Superior temporal gyrus (tissue), 1 donor: ENCODE results near the gene PDE8B.
"Not testable (repeated sequence)": the region's sequence is repeated elsewhere in the genome, so short reads cannot be mapped to it uniquely, and the experiment has no call there.

Source experiments
- DNase-seq: peaks from one replicate; pipeline ENCODE4 v3.0.0-alpha.2; 2016; ENCODE audit errors: extremely low spot score

Gene PDE8B

GRCh38 chr5:77443670-77444069 lies 233.2 kb downstream of the PDE8B start:
- no peak for DNase-seq

- DNase-seq, result no peak
Observed at GRCh38 chr5:77444356-77444755, 233.9 kb downstream of the PDE8B start.

- DNase-seq, result no peak
Observed at GRCh38 chr5:77448831-77449230, 238.4 kb downstream of the PDE8B start.

- DNase-seq, result peak; percentile 73
Observed at GRCh38 chr5:77449277-77449676, 238.8 kb downstream of the PDE8B start.

GRCh38 chr5:77449981-77450380 lies 239.5 kb downstream of the PDE8B start:
- no peak for DNase-seq

- no peak for DNase-seq
Observed at GRCh38 chr5:77452351-77452750, 241.9 kb downstream of the PDE8B start.

- DNase-seq, result no peak
Observed at GRCh38 chr5:77454123-77454522, 243.6 kb downstream of the PDE8B start.

GRCh38 chr5:77461287-77461686 lies 250.8 kb downstream of the PDE8B start:
- DNase-seq, result no peak

GRCh38 chr5:77463905-77464304 lies 253.4 kb downstream of the PDE8B start:
- DNase-seq, result no peak

- DNase-seq, result not testable (repeated sequence)
Observed at GRCh38 chr5:77468875-77469274, 258.4 kb downstream of the PDE8B start.

- DNase-seq, result not testable (repeated sequence)
Observed at GRCh38 chr5:77475041-77475440, 264.6 kb downstream of the PDE8B start.
